ENCODE measurements around the gene BCL2L15. TPM values are rescaled to one million over a fixed set of nuclear protein-coding genes. Genes with fewer than 3 reads are reported as not detected.

The BCL2L15 gene
- total and polyA plus RNA-seq, 2 of the 8 experiments (the other 6 are each of a cell fraction or from before 2014, with no cell fraction given) = 0.32 to 0.36 TPM

GRCh38 chr1:113934511-113935055 lies 47.2 kb upstream of the BCL2L15 start (continued):
- TF ChIP-seq SIN3A (conservative IDR thresholded peaks at IDR 0.05 in 1 of 2, IDR thresholded peaks at IDR 0.05 in 1 of 2; ENCODE audit: low read depth in 1 of 2, low read length in 2 of 2) (no peak), BACH1 (IDR thresholded peaks at IDR 0.05; ENCODE audit: low read length) (no peak), CEBPB (IDR thresholded peaks at IDR 0.05; ENCODE audit: low read depth, low read length) (no peak), TCF12 (IDR thresholded peaks at IDR 0.05; ENCODE audit: low read depth, low read length) (no peak), SIX5 (IDR thresholded peaks at IDR 0.05; ENCODE audit: low read depth, low read length) (no peak)
